ENCODE results near the gene SYVN1. TPM values are rescaled to one million over a fixed set of nuclear protein-coding genes. Genes with fewer than 3 reads are reported as not detected.
A peak's percentile ranks its signal among the peaks of the same experiment; 100 is the strongest.

The SYVN1 gene
- polyA plus RNA-seq, 3 donors, result 3.5 to 81.6 (median 6.4) TPM

- H3K79me2 ChIP-seq (ENCODE audit: insufficient read depth, low read length), result peaks cover 38% of the 10 kb centered on the region
- no peaks in the 10 kb centered on the region for H3K27me3 ChIP-seq (ENCODE audit: control insufficient read depth in 2 of 2, insufficient read depth in 2 of 2, low read length in 2 of 2)
- peaks cover 35 to 40% of the 10 kb centered on the region in 2 donors for H3K36me3 ChIP-seq (replicated peaks in 1 of 2; ENCODE audit: control insufficient read depth in 1 of 2, insufficient read depth in 2 of 2, low read length in 2 of 2)
- TF ChIP-seq CTCF (IDR thresholded peaks at IDR 0.05), result no peak
- H3K4me1 ChIP-seq (ENCODE audit: control insufficient read depth in 1 of 2, insufficient read depth in 2 of 2, low read length in 2 of 2), result peaks cover 30 to 31% of the 10 kb centered on the region in 2 donors
- Mint-ChIP-seq H3K27me3 (ENCODE audit: low read depth in 3 of 3) (peaks cover 0 to 2% (median 2%) of the 10 kb centered on the region in 3 donors), H3K4me3 (peak overlapping the region; percentile 92 to 99), H3K36me3 (peaks cover 30 to 51% of the 10 kb centered on the region in 2 donors), H3K27ac (peak overlapping the region; percentile 99 to 100 (median 99)), H3K9me3 (no peaks in the 10 kb centered on the region), H3K4me1 (peaks cover 29% of the 10 kb centered on the region)
- intact Hi-C loops (cut with micrococcal nuclease), result loop anchor here in 1 of 2 donors (2.0 kb wide), 2 partner anchors 17 kb away; partner anchors contain the start of gene ZNHIT2
- no peak for DNase-seq
- H3K27ac ChIP-seq (ENCODE audit: low read depth in 1 of 2, low read length in 2 of 2), result peak overlapping the region; percentile 99 to 100
- H4K20me1 ChIP-seq (ENCODE audit: insufficient read depth, low read length), result peaks cover 35% of the 10 kb centered on the region
- H3K9ac ChIP-seq (ENCODE audit: insufficient read depth, low read length, poor library complexity, severe bottlenecking), result peak overlapping the region; percentile 99
- no peaks in the 10 kb centered on the region for H3K9me3 ChIP-seq (replicated peaks in 1 of 2; ENCODE audit: control insufficient read depth in 1 of 2, insufficient read depth in 1 of 2, low read length in 2 of 2)
- peak overlapping the region; percentile 95 for H3K4me2 ChIP-seq (replicated peaks; ENCODE audit: extremely low read depth, low read length, poor library complexity, severe bottlenecking)
- H2AFZ ChIP-seq (ENCODE audit: insufficient read depth, low read depth, low read length, poor library complexity, severe bottlenecking), result peak overlapping the region; percentile 84
- peak overlapping the region; percentile 51 to 98 (median 92) for H3K4me3 ChIP-seq (replicated peaks in 1 of 3; ENCODE audit: low read depth in 2 of 3, low read length in 3 of 3)
- WGBS (ENCODE audit: insufficient coverage), result 1% methylated on average over 16 of the region's 20 CpGs
Observed at GRCh38 chr11:65133724-65134123, 595 bp downstream of the SYVN1 start.

- peak overlapping the region; percentile 99 to 100 for H3K27ac ChIP-seq (ENCODE audit: low read depth in 1 of 2, low read length in 2 of 2)
- peaks cover 38% of the 10 kb centered on the region for H3K79me2 ChIP-seq (ENCODE audit: insufficient read depth, low read length)
- H4K20me1 ChIP-seq (ENCODE audit: insufficient read depth, low read length), result peaks cover 41% of the 10 kb centered on the region
- no peaks in the 10 kb centered on the region for H3K27me3 ChIP-seq (ENCODE audit: control insufficient read depth in 2 of 2, insufficient read depth in 2 of 2, low read length in 2 of 2)
- 84% methylated on average over 6 of the region's 18 CpGs for WGBS (ENCODE audit: insufficient coverage)
- H2AFZ ChIP-seq (ENCODE audit: insufficient read depth, low read depth, low read length, poor library complexity, severe bottlenecking), result peak overlapping the region; percentile 84
- H3K4me3 ChIP-seq (replicated peaks in 1 of 3; ENCODE audit: low read depth in 2 of 3, low read length in 3 of 3), result peak overlapping the region; percentile 51 to 98 (median 92)
- H3K27me3 Mint-ChIP-seq (ENCODE audit: low read depth in 3 of 3), result peaks cover 0 to 2% (median 2%) of the 10 kb centered on the region in 3 donors
- intact Hi-C loops (cut with micrococcal nuclease), result no loop called here
- DNase-seq, result peak in 2 of 3 donors; percentile 36 to 48
- H3K9me3 Mint-ChIP-seq, result no peaks in the 10 kb centered on the region
- peaks cover 36 to 57% of the 10 kb centered on the region in 2 donors for H3K36me3 Mint-ChIP-seq
- no peaks in the 10 kb centered on the region for H3K9me3 ChIP-seq (replicated peaks in 1 of 2; ENCODE audit: control insufficient read depth in 1 of 2, insufficient read depth in 1 of 2, low read length in 2 of 2)
- H3K4me1 ChIP-seq (ENCODE audit: control insufficient read depth in 1 of 2, insufficient read depth in 2 of 2, low read length in 2 of 2), result peaks cover 30 to 31% of the 10 kb centered on the region in 2 donors
- peak overlapping the region; percentile 99 for H3K9ac ChIP-seq (ENCODE audit: insufficient read depth, low read length, poor library complexity, severe bottlenecking)
- H3K27ac Mint-ChIP-seq, result peak overlapping the region; percentile 99 to 100 (median 99)
- H3K4me3 Mint-ChIP-seq, result peak overlapping the region; percentile 92 to 99
- TF ChIP-seq CTCF (IDR thresholded peaks at IDR 0.05), result no peak
- peak overlapping the region; percentile 95 for H3K4me2 ChIP-seq (replicated peaks; ENCODE audit: extremely low read depth, low read length, poor library complexity, severe bottlenecking)
- H3K4me1 Mint-ChIP-seq, result peaks cover 29% of the 10 kb centered on the region
- peaks cover 41 to 46% of the 10 kb centered on the region in 2 donors for H3K36me3 ChIP-seq (replicated peaks in 1 of 2; ENCODE audit: control insufficient read depth in 1 of 2, insufficient read depth in 2 of 2, low read length in 2 of 2)
Observed at GRCh38 chr11:65132988-65133700, 1.2 kb downstream of the SYVN1 start.
